ENCODE results near the gene RPP38.

Gene RPP38

DNA sequence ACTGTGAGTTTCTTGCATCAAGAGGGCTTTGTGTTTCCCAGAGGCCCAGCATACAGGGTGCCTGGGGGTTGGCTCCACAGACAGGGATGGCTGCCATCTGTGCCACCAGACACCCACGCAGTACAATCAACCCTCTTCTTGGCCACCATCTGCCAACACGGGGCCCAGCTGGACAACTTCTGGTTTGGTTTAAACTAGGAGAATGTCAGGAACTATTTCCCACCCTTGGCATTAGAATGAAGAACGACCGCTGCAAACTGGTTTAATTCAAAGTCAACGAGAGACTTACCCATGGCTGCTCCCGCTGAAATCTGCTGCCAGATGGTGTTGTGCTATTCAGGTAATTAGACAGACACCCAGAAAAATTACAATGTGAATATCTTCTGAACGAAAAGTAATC is 43.5 kb downstream of the RPP38 start:
- TF ChIP-seq, protein P1, sequence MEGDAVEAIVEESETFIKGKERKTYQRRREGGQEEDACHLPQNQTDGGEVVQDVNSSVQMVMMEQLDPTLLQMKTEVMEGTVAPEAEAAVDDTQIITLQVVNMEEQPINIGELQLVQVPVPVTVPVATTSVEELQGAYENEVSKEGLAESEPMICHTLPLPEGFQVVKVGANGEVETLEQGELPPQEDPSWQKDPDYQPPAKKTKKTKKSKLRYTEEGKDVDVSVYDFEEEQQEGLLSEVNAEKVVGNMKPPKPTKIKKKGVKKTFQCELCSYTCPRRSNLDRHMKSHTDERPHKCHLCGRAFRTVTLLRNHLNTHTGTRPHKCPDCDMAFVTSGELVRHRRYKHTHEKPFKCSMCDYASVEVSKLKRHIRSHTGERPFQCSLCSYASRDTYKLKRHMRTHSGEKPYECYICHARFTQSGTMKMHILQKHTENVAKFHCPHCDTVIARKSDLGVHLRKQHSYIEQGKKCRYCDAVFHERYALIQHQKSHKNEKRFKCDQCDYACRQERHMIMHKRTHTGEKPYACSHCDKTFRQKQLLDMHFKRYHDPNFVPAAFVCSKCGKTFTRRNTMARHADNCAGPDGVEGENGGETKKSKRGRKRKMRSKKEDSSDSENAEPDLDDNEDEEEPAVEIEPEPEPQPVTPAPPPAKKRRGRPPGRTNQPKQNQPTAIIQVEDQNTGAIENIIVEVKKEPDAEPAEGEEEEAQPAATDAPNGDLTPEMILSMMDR (IDR thresholded peaks at IDR 0.05; ENCODE audit: insufficient read depth, low read length, missing control alignments), result no peak
- no peak for DNase-seq (ENCODE audit: low read depth, low spot score)
- ChIA-PET POLR2A (no interaction called here), CTCF (interaction anchor here (1.1 kb wide), 1 partner anchor 70 kb away, joined by 3 read pairs; no protein-coding TSS in a partner anchor)
- H3K4me3 ChIP-seq (ENCODE audit: low read depth, low read length), result no peak overlapping the region

DNA sequence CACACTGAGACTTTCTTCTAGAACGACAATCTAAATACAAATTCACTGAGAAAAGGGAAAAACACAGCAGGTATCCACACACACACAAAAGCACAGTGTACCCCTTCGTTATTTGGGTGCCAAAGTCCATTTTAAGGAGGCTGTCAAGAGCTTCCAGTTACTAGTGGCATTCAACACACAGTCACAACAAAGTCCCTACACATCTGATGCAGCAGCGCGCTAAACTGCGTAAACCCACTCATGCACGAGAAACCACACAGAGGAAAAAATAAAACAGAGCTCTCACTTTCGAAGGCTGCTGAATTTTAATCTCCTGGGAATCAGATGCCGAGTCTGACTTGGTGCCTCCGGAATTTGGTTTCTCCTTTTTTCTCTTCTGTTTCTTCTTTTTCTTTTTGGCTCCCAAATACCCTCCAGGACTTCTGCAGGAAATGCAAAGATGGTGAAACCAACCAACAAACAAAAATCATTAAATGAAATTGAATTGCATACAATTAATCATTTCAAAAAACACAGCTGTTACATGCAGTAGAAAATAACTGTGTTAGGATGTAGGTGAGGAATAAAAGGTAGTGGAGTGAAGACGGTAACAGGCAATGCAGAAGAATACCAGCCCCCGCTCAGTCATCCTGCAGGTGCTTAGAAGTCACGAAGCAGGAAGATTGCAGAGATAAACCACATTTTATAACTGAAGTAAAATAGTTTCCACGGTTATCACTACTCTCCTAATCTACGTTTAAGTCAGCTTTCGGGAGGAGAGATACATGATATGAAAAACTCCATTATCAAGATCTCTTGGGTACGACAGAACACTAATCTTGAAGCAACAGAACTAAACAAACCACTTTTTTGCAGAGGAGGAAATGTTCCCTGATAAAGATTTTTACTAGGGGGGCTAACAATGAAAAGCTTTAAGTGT is 44.2 kb downstream of the RPP38 start:
- no peak for DNase-seq (ENCODE audit: low read depth, low spot score)

DNA sequence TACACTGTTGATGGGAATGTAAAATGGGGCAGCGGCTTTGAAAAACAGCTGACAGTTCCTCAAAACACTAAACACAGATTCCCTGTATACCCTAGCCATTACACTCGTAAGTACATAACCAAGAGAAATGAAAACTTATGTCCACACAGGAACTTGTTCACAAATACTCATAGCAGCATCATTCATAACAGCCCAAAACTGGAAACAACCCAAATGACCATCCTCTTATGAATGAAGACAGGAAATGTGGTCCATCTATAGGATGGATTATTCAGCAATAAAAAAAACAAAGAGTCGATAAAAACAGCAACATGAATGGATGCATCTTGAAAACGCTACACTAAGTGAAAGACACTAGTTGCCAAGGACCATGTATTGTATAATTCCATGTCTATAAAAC is 47.6 kb downstream of the RPP38 start:
- TF ChIP-seq, protein P1 (IDR thresholded peaks at IDR 0.05; ENCODE audit: insufficient read depth, low read length, missing control alignments), result no peak
- H3K4me3 ChIP-seq (ENCODE audit: low read depth, low read length), result no peak overlapping the region
- CTCF ChIA-PET, result no interaction called here
- POLR2A ChIA-PET, result no interaction called here
- DNase-seq (ENCODE audit: low read depth, low spot score), result no peak

More for the DNA sequence above, 44.2 kb downstream of the RPP38 start:
- no peak overlapping the region for H3K4me3 ChIP-seq (ENCODE audit: low read depth, low read length)
- TF ChIP-seq, protein P1 (IDR thresholded peaks at IDR 0.05; ENCODE audit: insufficient read depth, low read length, missing control alignments), result no peak
- ChIA-PET CTCF (interaction anchor here (1.1 to 1.3 kb wide), 2 partner anchors 8 to 69 kb away, joined by 3 read pairs; no protein-coding TSS in a partner anchor), POLR2A (interaction anchor here (0.9 kb wide), 1 partner anchor 10 kb away, joined by 3 read pairs; no protein-coding TSS in a partner anchor)

DNA sequence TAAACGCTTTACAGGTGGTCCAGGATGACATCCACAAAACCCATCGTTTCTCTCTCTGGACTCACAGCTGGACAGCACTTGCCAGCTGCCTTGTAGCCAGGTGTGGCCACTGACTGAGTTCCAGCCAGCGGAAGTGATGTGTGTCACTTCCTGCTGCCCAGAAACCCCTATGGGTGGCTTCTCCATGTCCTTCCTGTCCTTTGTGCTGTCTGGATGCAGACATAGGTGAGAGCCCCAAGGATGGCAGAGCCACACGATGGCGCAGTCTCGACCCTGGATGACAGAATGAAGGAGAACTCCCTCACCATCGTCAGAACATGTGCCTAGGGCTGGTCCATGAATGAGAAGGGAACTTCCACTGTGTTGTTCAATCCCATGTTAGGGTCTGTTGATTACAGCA is 49.2 kb downstream of the RPP38 start:
- ChIA-PET POLR2A (no interaction called here), CTCF (no interaction called here)
- no peak overlapping the region for H3K4me3 ChIP-seq (ENCODE audit: low read depth, low read length)
- DNase-seq (ENCODE audit: low read depth, low spot score), result no peak
- TF ChIP-seq, protein P1 (IDR thresholded peaks at IDR 0.05; ENCODE audit: insufficient read depth, low read length, missing control alignments), result no peak

DNA sequence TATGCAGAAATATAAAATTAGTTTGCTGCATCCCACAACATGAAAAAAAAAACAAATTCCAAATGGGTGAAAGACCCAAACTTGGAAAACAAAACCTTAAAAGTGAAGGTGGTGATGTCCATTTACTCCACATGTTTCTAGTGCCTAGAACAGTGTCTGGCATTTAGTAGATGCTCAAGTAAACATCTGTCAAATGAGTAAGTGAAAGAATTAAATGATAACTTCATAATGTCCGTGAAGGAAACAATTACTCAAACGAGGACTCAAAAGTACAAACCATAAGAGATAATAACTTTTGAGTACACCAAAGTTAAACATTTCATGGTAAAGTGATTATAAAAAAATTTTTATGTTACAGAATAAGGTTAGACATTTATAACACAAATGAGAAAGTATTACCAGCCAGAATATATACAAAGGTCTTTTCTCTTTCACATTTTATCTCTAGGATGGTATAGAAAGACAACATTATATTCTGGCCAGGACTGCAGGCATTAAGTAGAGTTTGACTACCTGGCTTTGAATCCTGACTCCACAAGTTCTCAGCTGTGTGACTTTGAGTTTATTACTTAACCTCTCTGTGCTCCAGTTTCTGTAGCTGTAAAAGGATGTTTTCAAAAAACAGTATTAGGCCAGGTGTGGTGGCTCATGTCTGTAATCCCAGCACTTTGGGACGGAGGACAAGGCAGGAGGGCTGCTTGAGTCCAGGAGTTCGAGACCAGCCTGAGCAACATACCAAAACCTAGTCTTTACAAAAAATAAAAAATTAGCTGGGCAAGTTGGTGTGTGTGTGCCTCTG is 50.6 kb downstream of the RPP38 start:
- no peak overlapping the region for H3K4me3 ChIP-seq (ENCODE audit: low read depth, low read length)
- DNase-seq (ENCODE audit: low read depth, low spot score), result no peak
- ChIA-PET POLR2A (no interaction called here), CTCF (no interaction called here)
- TF ChIP-seq, protein P1 (IDR thresholded peaks at IDR 0.05; ENCODE audit: insufficient read depth, low read length, missing control alignments), result no peak
